Mammary epithelial cell (primary cell): ENCODE results near the gene ZNF524.

Experiments
- EZH2 ChIP-seq: IDR thresholded peaks from 2 replicates; pipeline ENCODE4 v1.6.1; 2012; ENCODE audit warnings: low read length, inconsistent platforms, borderline replicate concordance
- TF ChIP-seq, protein P1 (sequence below), 2 donors: IDR thresholded peaks in 1 of 2; conservative IDR thresholded peaks in 1 of 2; 2 replicates each; pipeline ENCODE4 v1.5.1; 2011 to 2012; ENCODE audit warnings: inconsistent platforms in 2 of 2, low read length in 2 of 2, mild to moderate bottlenecking in 2 of 2, control low read depth in 1 of 2, low read depth in 1 of 2; ENCODE audit not compliant: insufficient read depth in 1 of 2; ENCODE audit errors: extremely low read depth in 1 of 2

DNA sequence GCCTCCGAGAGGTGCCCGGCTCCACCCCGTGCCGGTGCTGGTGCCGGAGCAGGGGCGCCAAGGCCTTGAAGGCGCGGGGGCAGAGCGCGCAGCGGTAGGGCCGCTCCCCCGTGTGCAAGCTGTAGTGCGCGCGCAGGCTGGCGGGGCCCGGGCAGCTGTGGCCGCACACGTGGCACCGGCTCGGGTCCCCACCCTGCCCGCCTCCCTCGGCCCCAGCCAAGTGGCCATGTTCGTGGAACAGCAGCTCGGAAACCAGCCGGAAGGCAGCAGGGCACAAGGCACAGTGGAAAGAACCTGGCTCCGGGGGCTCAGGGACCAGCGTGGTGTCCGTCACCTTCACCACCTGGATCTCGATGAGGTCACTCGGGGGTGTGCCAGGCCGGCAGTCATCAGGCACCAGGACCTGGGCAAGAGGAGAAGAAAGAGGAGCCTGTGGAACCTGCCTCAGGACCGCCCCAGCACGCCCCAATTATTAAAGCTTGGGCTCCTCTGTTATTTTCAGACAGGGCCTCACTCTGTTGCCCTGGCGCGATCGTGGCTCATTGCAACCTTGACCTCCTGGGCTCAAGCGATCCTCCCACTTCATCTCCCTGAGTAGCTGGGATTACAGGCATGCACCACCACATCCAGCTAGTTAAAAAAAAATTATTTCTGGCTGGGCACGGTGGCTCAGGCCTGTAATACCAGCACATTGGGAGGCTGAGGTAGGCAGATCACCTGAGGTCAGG, 22.3 kb downstream of the ZNF524 start:
- TF ChIP-seq, protein P1, sequence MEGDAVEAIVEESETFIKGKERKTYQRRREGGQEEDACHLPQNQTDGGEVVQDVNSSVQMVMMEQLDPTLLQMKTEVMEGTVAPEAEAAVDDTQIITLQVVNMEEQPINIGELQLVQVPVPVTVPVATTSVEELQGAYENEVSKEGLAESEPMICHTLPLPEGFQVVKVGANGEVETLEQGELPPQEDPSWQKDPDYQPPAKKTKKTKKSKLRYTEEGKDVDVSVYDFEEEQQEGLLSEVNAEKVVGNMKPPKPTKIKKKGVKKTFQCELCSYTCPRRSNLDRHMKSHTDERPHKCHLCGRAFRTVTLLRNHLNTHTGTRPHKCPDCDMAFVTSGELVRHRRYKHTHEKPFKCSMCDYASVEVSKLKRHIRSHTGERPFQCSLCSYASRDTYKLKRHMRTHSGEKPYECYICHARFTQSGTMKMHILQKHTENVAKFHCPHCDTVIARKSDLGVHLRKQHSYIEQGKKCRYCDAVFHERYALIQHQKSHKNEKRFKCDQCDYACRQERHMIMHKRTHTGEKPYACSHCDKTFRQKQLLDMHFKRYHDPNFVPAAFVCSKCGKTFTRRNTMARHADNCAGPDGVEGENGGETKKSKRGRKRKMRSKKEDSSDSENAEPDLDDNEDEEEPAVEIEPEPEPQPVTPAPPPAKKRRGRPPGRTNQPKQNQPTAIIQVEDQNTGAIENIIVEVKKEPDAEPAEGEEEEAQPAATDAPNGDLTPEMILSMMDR (conservative IDR thresholded peaks at IDR 0.05 in 1 of 2, IDR thresholded peaks at IDR 0.05 in 1 of 2; ENCODE audit: extremely low read depth in 1 of 2, insufficient read depth in 1 of 2, low read depth in 1 of 2, low read length in 2 of 2) = no peak
- TF ChIP-seq EZH2 = no peak
